ENCODE results near the gene GRIK2.

DNA sequence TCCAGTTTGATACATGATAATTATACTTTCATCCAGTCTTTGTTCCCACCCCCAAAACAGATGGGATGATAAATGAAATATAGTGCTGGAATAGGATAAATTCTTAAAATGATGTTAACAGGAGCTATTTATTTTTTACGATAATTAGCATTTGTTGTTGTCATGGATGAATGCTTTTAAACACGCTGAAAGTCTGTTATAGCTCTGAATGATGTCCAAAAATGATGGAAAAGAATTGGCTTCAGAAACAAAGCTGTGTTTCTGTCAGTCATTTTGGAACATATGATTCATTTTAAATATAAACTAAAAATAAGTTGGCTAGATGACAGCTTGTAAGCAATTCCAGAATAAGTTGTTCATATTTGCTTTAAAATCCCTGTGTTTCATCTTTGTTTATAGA, 237.4 kb downstream of the GRIK2 start:
- TF ChIP-seq SIN3A (IDR thresholded peaks at IDR 0.05; ENCODE audit: borderline replicate concordance, insufficient read depth, low read length): no peak
- TF ChIP-seq REST (IDR thresholded peaks at IDR 0.05; ENCODE audit: insufficient read depth in 1 of 2, low read depth in 2 of 2, low read length in 2 of 2): no peak

Measured in PFSK-1 (cell line).